Mucosa of descending colon (tissue), 3 donors: ENCODE measurements around the gene ZIK1. TPM values are rescaled to one million over a fixed set of nuclear protein-coding genes. Genes with fewer than 3 reads are reported as not detected.

Experiments
- ATAC-seq: fragments of 200-7000 bp; cut with Tn5 transposase; one replicate; pipeline ENCODE4 v1.9.1; 2020; ENCODE audit warnings: mild to moderate bottlenecking, moderate library complexity
- DNase-seq, 3 donors: peaks; one replicate each; pipeline ENCODE4 v3.0.0-alpha.2; 2020
- H3K36me3 ChIP-seq: fragments of 200-600 bp; one replicate; pipeline ENCODE4 v1.8.0; 2021; ENCODE audit warnings: low read depth, mild to moderate bottlenecking
- H3K4me1 ChIP-seq: fragments of 200-600 bp; one replicate; pipeline ENCODE4 v1.8.0; 2021; ENCODE audit warnings: low read depth, mild to moderate bottlenecking
- H3K4me3 ChIP-seq: fragments of 200-600 bp; one replicate; pipeline ENCODE4 v1.8.0; 2021; ENCODE audit warnings: mild to moderate bottlenecking
- H3K9me3 ChIP-seq: fragments of 200-600 bp; one replicate; pipeline ENCODE4 v1.8.0; 2021; ENCODE audit warnings: mild to moderate bottlenecking
- intact Hi-C, 2 donors: fragments of 100-400 bp; cut with DNase I in 1 of 2; cut with micrococcal nuclease in 1 of 2; formaldehyde crosslinking; loops; one replicate each; pipeline versions ENCODE4 v1.11.0 to v1.11.1; 2022; cut with DNase I, micrococcal nuclease
- total RNA-seq, 3 donors: library from RNA; stranded (reverse); fragmentation: NEBNext Ultra II Directional in 2 of 3; extraction: Animal tissue kit (Norgen Biotek cat#: 25700) in 2 of 3; gene quantifications; one replicate each; pipeline versions ENCODE4 v1.2.1 to v1.2.4, GENCODE V29; 2021 to 2023
- TF ChIP-seq, protein P1 (sequence below): fragments of 200-600 bp; IDR thresholded peaks from one replicate; pipeline ENCODE4 v1.8.0; 2022; ENCODE audit warnings: antibody characterized with exemption, mild to moderate bottlenecking
- donor health status: DM: no; HTN: no; CAD: no; lungs with moderate emphysema.
- donor health status: DM: no; HTN: no; CAD: no.
- donor health status: DM: no; HTN: yes; CAD: no.

ZIK1 gene
- total RNA-seq, 3 donors from 2014 or later = 1.2 to 6.2 (median 1.3) TPM

- Histone ChIP-seq H3K36me3 (no peaks in the 10 kb centered on the region), H3K4me1 (no peaks in the 10 kb centered on the region), H3K9me3 (peaks cover 38% of the 10 kb centered on the region), H3K4me3 (peak within 1 kb of the TSS; percentile 73)
- TF ChIP-seq, protein P1, sequence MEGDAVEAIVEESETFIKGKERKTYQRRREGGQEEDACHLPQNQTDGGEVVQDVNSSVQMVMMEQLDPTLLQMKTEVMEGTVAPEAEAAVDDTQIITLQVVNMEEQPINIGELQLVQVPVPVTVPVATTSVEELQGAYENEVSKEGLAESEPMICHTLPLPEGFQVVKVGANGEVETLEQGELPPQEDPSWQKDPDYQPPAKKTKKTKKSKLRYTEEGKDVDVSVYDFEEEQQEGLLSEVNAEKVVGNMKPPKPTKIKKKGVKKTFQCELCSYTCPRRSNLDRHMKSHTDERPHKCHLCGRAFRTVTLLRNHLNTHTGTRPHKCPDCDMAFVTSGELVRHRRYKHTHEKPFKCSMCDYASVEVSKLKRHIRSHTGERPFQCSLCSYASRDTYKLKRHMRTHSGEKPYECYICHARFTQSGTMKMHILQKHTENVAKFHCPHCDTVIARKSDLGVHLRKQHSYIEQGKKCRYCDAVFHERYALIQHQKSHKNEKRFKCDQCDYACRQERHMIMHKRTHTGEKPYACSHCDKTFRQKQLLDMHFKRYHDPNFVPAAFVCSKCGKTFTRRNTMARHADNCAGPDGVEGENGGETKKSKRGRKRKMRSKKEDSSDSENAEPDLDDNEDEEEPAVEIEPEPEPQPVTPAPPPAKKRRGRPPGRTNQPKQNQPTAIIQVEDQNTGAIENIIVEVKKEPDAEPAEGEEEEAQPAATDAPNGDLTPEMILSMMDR = no peak
- DNase-seq (peak; percentile 93 to 98 (median 93)), ATAC-seq (peak; percentile 100)
- intact Hi-C loops = no loop called here
Measured at GRCh38 chr19:57632987-57633831, 49.3 kb downstream of the ZIK1 start, which contains the start of gene ZNF211. ZNF211 (plus strand) TSS chr19:57633168; CDS start chr19:57633347, 179 bp downstream.

DNA sequence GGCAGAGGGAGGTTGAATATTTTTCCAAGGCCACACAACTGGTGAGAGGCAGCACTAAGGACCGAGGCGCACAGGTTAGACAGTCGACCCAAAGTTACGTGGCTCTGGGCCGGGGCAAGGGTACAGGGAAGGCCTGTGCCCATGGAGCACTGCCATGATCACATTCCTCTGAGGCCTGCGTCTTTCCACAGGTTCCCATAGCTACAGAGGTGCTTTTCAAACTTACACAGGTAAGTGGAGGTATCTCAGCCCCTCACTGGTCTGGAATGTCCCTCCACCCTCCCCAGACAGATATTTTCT is 49.8 kb downstream of the ZIK1 start:
- TF ChIP-seq, protein P1 = no peak
- intact Hi-C loops = no loop called here
- H3K4me3 ChIP-seq = no peak overlapping the region
- no peak for ATAC-seq
- no peak for DNase-seq
- peaks cover 39% of the 10 kb centered on the region for H3K9me3 ChIP-seq
- no peaks in the 10 kb centered on the region for H3K4me1 ChIP-seq
- no peaks in the 10 kb centered on the region for H3K36me3 ChIP-seq

GRCh38 chr19:57637379-57637778 is 53.4 kb downstream of the ZIK1 start:
- H3K36me3 ChIP-seq = peaks cover 19% of the 10 kb centered on the region
- DNase-seq = no peak
- peaks cover 72% of the 10 kb centered on the region for H3K9me3 ChIP-seq
- H3K4me1 ChIP-seq = no peaks in the 10 kb centered on the region
- no peak for ATAC-seq
- intact Hi-C loops = no loop called here
- TF ChIP-seq, protein P1 = no peak
- no peak overlapping the region for H3K4me3 ChIP-seq

DNA sequence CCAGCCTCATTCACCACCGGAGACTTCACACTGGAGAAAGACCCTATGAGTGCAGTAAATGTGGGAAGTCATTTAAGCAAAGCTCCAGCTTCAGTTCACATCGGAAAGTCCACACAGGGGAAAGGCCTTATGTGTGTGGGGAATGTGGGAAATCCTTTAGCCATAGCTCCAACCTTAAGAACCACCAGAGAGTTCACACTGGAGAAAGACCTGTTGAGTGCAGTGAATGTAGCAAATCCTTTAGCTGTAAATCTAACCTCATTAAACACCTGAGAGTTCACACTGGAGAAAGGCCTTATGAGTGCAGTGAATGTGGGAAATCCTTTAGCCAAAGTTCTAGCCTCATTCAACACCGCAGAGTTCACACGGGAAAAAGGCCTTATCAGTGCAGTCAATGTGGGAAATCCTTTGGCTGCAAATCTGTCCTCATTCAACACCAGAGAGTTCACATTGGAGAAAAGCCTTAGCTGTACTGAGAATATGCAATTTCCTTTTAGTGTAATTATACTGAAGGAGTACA is 57.8 kb downstream of the ZIK1 start:
- Histone ChIP-seq H3K4me3 (no peak overlapping the region), H3K36me3 (peaks cover 19% of the 10 kb centered on the region), H3K9me3 (peaks cover 84% of the 10 kb centered on the region), H3K4me1 (no peaks in the 10 kb centered on the region)
- TF ChIP-seq, protein P1 = no peak
- intact Hi-C loops = no loop called here
- DNase-seq (no peak), ATAC-seq (no peak)

GRCh38 chr19:57642396-57643046 is 58.6 kb downstream of the ZIK1 start:
- no peak for DNase-seq
- Histone ChIP-seq H3K36me3 (peaks cover 19% of the 10 kb centered on the region), H3K9me3 (peaks cover 76% of the 10 kb centered on the region), H3K4me3 (no peak overlapping the region), H3K4me1 (no peaks in the 10 kb centered on the region)
- intact Hi-C loops = no loop called here
- TF ChIP-seq, protein P1 = no peak
- no peak for ATAC-seq

Other genes with a start within 250 kb of the ZIK1 start
- gene ZNF304, start 232.9 kb upstream of the ZIK1 start, total RNA-seq = 10 to 100 TPM in 1 of 3 donors, 1 to 10 TPM in 2; 2.8 to 12.2 (median 4.2) TPM
- gene TRAPPC2B, start 220.6 kb upstream of the ZIK1 start, total RNA-seq = 1 to 10 TPM; 3.4 to 8.3 (median 3.5) TPM
- 1 to 10 TPM in 2 of 3 donors, under 1 TPM in 1; 0.64 to 4.2 (median 1.6) TPM for gene ZNF547, start 220.6 kb upstream of the ZIK1 start, total RNA-seq
- gene ZNF548, start 194.3 kb upstream of the ZIK1 start, total RNA-seq = 10 to 100 TPM in 2 of 3 donors, 1 to 10 TPM in 1; 8.3 to 23.2 (median 10.3) TPM
- 10 to 100 TPM in 2 of 3 donors, 1 to 10 TPM in 1; 8.3 to 13.4 (median 11.0) TPM for gene ZNF17, start 173.0 kb upstream of the ZIK1 start, total RNA-seq
- gene ZNF749, start 148.8 kb upstream of the ZIK1 start, total RNA-seq = 1 to 10 TPM; 4.7 to 8.7 (median 8.0) TPM
- 1 to 10 TPM in 1 of 3 donors, not detected in 2; 2.2 TPM for gene VN1R1, start 127.0 kb upstream of the ZIK1 start, total RNA-seq
- 1 to 10 TPM; 2.9 to 10.0 (median 5.9) TPM for gene ZNF772, start 106.6 kb upstream of the ZIK1 start, total RNA-seq
- 1 to 10 TPM; 3.9 to 8.4 (median 5.2) TPM for gene ZNF419, start 96.4 kb upstream of the ZIK1 start, total RNA-seq
- gene ZNF773, start 84.2 kb upstream of the ZIK1 start, total RNA-seq = 1 to 10 TPM; 5.7 to 6.9 (median 6.9) TPM
- gene ZNF549, start 56.8 kb upstream of the ZIK1 start, total RNA-seq = 1 to 10 TPM; 2.3 to 6.3 (median 3.7) TPM
- 1 to 10 TPM; 3.0 to 7.0 (median 4.5) TPM for gene ZNF550, start 24.3 kb upstream of the ZIK1 start, total RNA-seq
- gene ZNF416, start 5.2 kb upstream of the ZIK1 start, total RNA-seq = 1 to 10 TPM; 2.0 to 5.0 (median 2.9) TPM
- 1 to 10 TPM; 1.7 to 3.1 (median 2.3) TPM for gene ZNF530, start 15.7 kb downstream of the ZIK1 start, total RNA-seq
- 10 to 100 TPM in 1 of 3 donors, 1 to 10 TPM in 2; 9.0 to 20.0 (median 9.2) TPM for gene ZNF134, start 30.1 kb downstream of the ZIK1 start, total RNA-seq
- 10 to 100 TPM in 1 of 3 donors, 1 to 10 TPM in 2; 7.9 to 16.3 (median 9.4) TPM for gene ZNF211, start 49.0 kb downstream of the ZIK1 start, total RNA-seq
- under 1 TPM in 1 of 3 donors, not detected in 2; 0.16 TPM for gene ZSCAN4, start 84.8 kb downstream of the ZIK1 start, total RNA-seq
- gene ZNF551, start 97.8 kb downstream of the ZIK1 start, total RNA-seq = 1 to 10 TPM; 4.7 to 5.2 (median 4.9) TPM
- gene ZNF154, start 125.1 kb downstream of the ZIK1 start, total RNA-seq = 10 to 100 TPM in 1 of 3 donors, 1 to 10 TPM in 1, under 1 TPM in 1; 0.72 to 13.7 (median 1.5) TPM
- gene ZNF671, start 143.5 kb downstream of the ZIK1 start, total RNA-seq = 1 to 10 TPM; 2.6 to 9.2 (median 2.9) TPM
- 10 to 100 TPM; 10.4 to 16.5 (median 14.5) TPM for gene ZNF776, start 162.7 kb downstream of the ZIK1 start, total RNA-seq
- 10 to 100 TPM; 16.4 to 25.2 (median 20.4) TPM for gene ZNF586, start 185.5 kb downstream of the ZIK1 start, total RNA-seq
- 10 to 100 TPM; 18.7 to 33.1 (median 27.9) TPM for gene ZNF552, start 230.8 kb downstream of the ZIK1 start, total RNA-seq
- 10 to 100 TPM; 13.9 to 21.1 (median 18.3) TPM for gene ZNF587B, start 246.2 kb downstream of the ZIK1 start, total RNA-seq